HCT116 (cell line): ENCODE results near the gene SLC8A2. TPM values are rescaled to one million over a fixed set of nuclear protein-coding genes. Genes with fewer than 3 reads are reported as not detected.

ENCODE experiments used
- ATAC-seq: fragments of 200-7000 bp; cut with Tn5 transposase; 2 replicates; pipeline ENCODE4 v1.9.1; 2020; ENCODE audit warnings: mild to moderate bottlenecking, moderate library complexity
- BruUV-seq: library from RNA; stranded (reverse); fragments of 400-500 nt; replicated peaks from 2 replicates; lab custom pipeline; 2021; lab: Mats Ljungman, UMichigan
- CTCF ChIA-PET: fragments of 300-600 bp; sonication (Branson Sonifier 250); formaldehyde crosslinking; loops from one replicate; lab custom pipeline; 2021; ENCODE audit warnings: antibody characterized with exemption; lab: Charles Lee
- POLR2A ChIA-PET: fragments of 300-600, 350-600 bp; sonication (Branson Sonifier 250); formaldehyde crosslinking; loops from one replicate; lab custom pipeline; 2021; ENCODE audit warnings: antibody characterized with exemption; lab: Charles Lee
- RAD21 ChIA-PET, 2 experiments: fragments of 300-600 bp; sonication (Branson Sonifier 250); formaldehyde crosslinking; loops; one replicate each; lab custom pipeline; 2023; ENCODE audit warnings: low total read pairs in 2 of 2; ENCODE audit not compliant: uncharacterized antibody in 2 of 2, unreplicated experiment in 2 of 2, low non-redundant PET in 1 of 2; lab: Charles Lee
- DNase-seq: peaks from one replicate; pipeline ENCODE4 v3.0.0-alpha.2; 2010; ENCODE audit warnings: low read depth, low spot score
- H2AFZ ChIP-seq: fragments of 200-600 bp; shearing (Covaris generic), sonication (generic); 2 replicates; pipeline ENCODE4 v1.6.1; 2017; ENCODE audit warnings: low read depth, mixed run types, mixed read lengths, antibody characterized with exemption, low read length; ENCODE audit not compliant: poor library complexity, severe bottlenecking
- H3K27ac ChIP-seq: 2 replicates; pipeline ENCODE4 v1.5.1; 2012; ENCODE audit warnings: low read depth, low read length
- H3K27me3 ChIP-seq: fragments of 200-600 bp; sonication (generic); 2 replicates; pipeline ENCODE4 v1.6.1; 2016; ENCODE audit warnings: mixed run types, low read length, mixed read lengths; ENCODE audit not compliant: insufficient read depth
- H3K36me3 ChIP-seq, 2 experiments: fragments of 200-500 bp in 1 of 2; fragments of 200-600 bp in 1 of 2; sonication (Bioruptor generic) in 1 of 2; sonication (generic) in 1 of 2; 2 replicates each; pipeline versions ENCODE4 v1.5.1 to v1.6.1; 2014 to 2016; ENCODE audit warnings: low read length in 2 of 2, inconsistent platforms in 1 of 2, mixed read lengths in 1 of 2, mixed run types in 1 of 2; ENCODE audit not compliant: insufficient read depth in 2 of 2, control insufficient read depth in 1 of 2
- H3K4me1 ChIP-seq, 2 experiments: fragments of 200-600 bp in 1 of 2; sonication (generic) in 1 of 2; 2 replicates each; pipeline versions ENCODE4 v1.5.1 to v1.6.1; 2012 to 2017; ENCODE audit warnings: low read length in 2 of 2, inconsistent platforms in 1 of 2, mild to moderate bottlenecking in 1 of 2, mixed read lengths in 1 of 2, mixed run types in 1 of 2, moderate library complexity in 1 of 2; ENCODE audit not compliant: insufficient read depth in 2 of 2, control insufficient read depth in 1 of 2
- H3K4me2 ChIP-seq: fragments of 200-600 bp; sonication (generic); 2 replicates; pipeline ENCODE4 v1.6.1; 2017; ENCODE audit warnings: mixed run types, low read length, mixed read lengths
- H3K4me3 ChIP-seq, 2 experiments: fragments of 200-600 bp in 1 of 2; sonication (generic) in 1 of 2; replicated peaks in 1 of 2; 2 replicates each; pipeline ENCODE4 v1.5.1; 2011 to 2016; ENCODE audit warnings: low read length in 2 of 2, control low read depth in 1 of 2, low read depth in 1 of 2, mild to moderate bottlenecking in 1 of 2, mixed read lengths in 1 of 2, mixed run types in 1 of 2
- H3K79me2 ChIP-seq: fragments of 200-600 bp; sonication (generic); 2 replicates; pipeline ENCODE4 v1.6.1; 2017; ENCODE audit warnings: mild to moderate bottlenecking, mixed run types, low read length, moderate library complexity, mixed read lengths; ENCODE audit not compliant: insufficient read depth
- H3K9ac ChIP-seq: fragments of 200-600 bp; sonication (generic); 2 replicates; pipeline ENCODE4 v1.6.1; 2016; ENCODE audit warnings: low read length, mixed read lengths
- H3K9me2 ChIP-seq: fragments of 200-600 bp; sonication (generic), shearing (Covaris generic); 2 replicates; pipeline ENCODE4 v1.6.1; 2017; ENCODE audit warnings: mixed run types, mild to moderate bottlenecking, moderate library complexity; ENCODE audit not compliant: insufficient read depth
- H3K9me3 ChIP-seq, 2 experiments: fragments of 200-500 bp in 1 of 2; fragments of 200-600 bp in 1 of 2; sonication (Bioruptor generic) in 1 of 2; sonication (generic) in 1 of 2; 2 replicates each; pipeline ENCODE4 v1.6.1; 2014 to 2017; ENCODE audit warnings: low read length in 2 of 2, mixed read lengths in 2 of 2, inconsistent platforms in 1 of 2, low read depth in 1 of 2, mild to moderate bottlenecking in 1 of 2, mixed run types in 1 of 2, moderate library complexity in 1 of 2; ENCODE audit not compliant: control insufficient read depth in 1 of 2, insufficient read depth in 1 of 2
- H4K20me1 ChIP-seq: fragments of 200-600 bp; sonication (generic), shearing (Covaris generic); 2 replicates; pipeline ENCODE4 v1.6.1; 2017; ENCODE audit warnings: mixed run types, mild to moderate bottlenecking, moderate library complexity; ENCODE audit not compliant: insufficient read depth
- CEBPB ChIP-seq: IDR thresholded peaks from 2 replicates; pipeline ENCODE4 v1.6.1; 2012; ENCODE audit warnings: low read depth
- EGR1 ChIP-seq: IDR thresholded peaks from 2 replicates; pipeline ENCODE4 v1.6.1; 2012; ENCODE audit warnings: low read depth
- ELF1 ChIP-seq: IDR thresholded peaks from 2 replicates; pipeline ENCODE4 v1.6.1; 2012; ENCODE audit warnings: low read depth, borderline replicate concordance
- EZH2phosphoT487 ChIP-seq: fragments of 200-600 bp; IDR thresholded peaks from 2 replicates; pipeline ENCODE4 v1.6.1; 2018; ENCODE audit warnings: antibody characterized with exemption, borderline replicate concordance
- FOSL1 ChIP-seq: IDR thresholded peaks from 2 replicates; pipeline ENCODE4 v1.6.1; 2012; ENCODE audit warnings: low read depth
- POLR2A ChIP-seq: IDR thresholded peaks from 2 replicates; pipeline ENCODE4 v1.7.0; 2011; ENCODE audit warnings: borderline replicate concordance; ENCODE audit not compliant: insufficient read depth, insufficient read length; ENCODE audit errors: extremely low read depth
- SP1 ChIP-seq: IDR thresholded peaks from 2 replicates; pipeline ENCODE4 v1.6.1; 2012; ENCODE audit warnings: low read depth
- TCF7L2 ChIP-seq: IDR thresholded peaks from 2 replicates; pipeline ENCODE4 v1.7.0; 2011; ENCODE audit warnings: borderline replicate concordance, inconsistent platforms; ENCODE audit not compliant: insufficient read depth, insufficient read length; ENCODE audit errors: extremely low read depth
- ZNF274 ChIP-seq: fragments of 200-500 bp; sonication (Bioruptor generic); IDR thresholded peaks from 2 replicates; pipeline ENCODE4 v1.6.1; 2014; ENCODE audit warnings: mild to moderate bottlenecking, low read depth, low read length, inconsistent platforms
- intact Hi-C: fragments of 100-400 bp; cut with micrococcal nuclease; formaldehyde crosslinking; loops from 2 replicates; pipeline ENCODE4 v1.10.0; 2022
- total RNA-seq: library from RNA; stranded (reverse); gene quantifications from one replicate; pipeline ENCODE4 v1.2.1, GENCODE V29; 2021; ENCODE audit not compliant: unreplicated experiment
- TF ChIP-seq, protein P1 (sequence below): IDR thresholded peaks from 2 replicates; pipeline ENCODE4 v1.6.1; 2012
- TF ChIP-seq, protein P2 (sequence below): IDR thresholded peaks from 2 replicates; pipeline ENCODE4 v1.6.1; 2012; ENCODE audit warnings: low read depth
- TF ChIP-seq, protein P3 (sequence below): IDR thresholded peaks from 2 replicates; pipeline ENCODE4 v1.6.1; 2012
- TF ChIP-seq, protein P4 (sequence below): IDR thresholded peaks from 2 replicates; pipeline ENCODE4 v1.6.1; 2011; ENCODE audit warnings: mild to moderate bottlenecking, low read length, moderate library complexity; ENCODE audit not compliant: insufficient replicate concordance; ENCODE audit errors: extremely low read depth

Gene SLC8A2
- total RNA-seq, 1 experiment from 2014 or later, result 0.98 TPM

DNA sequence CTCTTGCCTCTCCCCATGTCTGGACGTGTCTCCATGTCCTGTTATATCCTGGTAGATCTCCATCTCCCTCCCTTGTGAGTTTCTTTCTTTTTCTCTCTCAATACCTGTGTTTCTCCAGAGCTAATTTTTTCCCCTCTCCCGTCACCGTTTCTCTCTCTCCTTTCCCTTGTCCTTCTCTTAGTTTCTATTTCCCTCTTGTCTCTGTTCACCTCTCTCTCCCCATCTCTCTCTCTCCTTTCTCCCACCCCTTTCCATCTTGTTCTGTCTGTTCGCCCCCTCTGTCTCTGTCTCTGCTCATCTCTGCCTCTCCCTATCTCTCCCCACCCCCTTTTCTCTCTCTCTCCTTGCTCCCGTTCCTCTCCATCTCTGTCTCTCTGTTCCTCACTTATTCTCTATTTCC lies 13.0 kb downstream of the SLC8A2 start:
- Histone ChIP-seq H3K9me3 (peaks cover 6 to 7% of the 10 kb centered on the region in 2 experiments; a peak in 2 of 4 replicates), H3K9ac (no peak overlapping the region), H3K9me2 (no peaks in the 10 kb centered on the region), H3K4me3 (no peak overlapping the region), H3K4me1 (no peaks in the 10 kb centered on the region), H3K27me3 (peaks cover 17% of the 10 kb centered on the region), H4K20me1 (no peaks in the 10 kb centered on the region), H3K79me2 (no peaks in the 10 kb centered on the region), H3K36me3 (no peaks in the 10 kb centered on the region), H3K27ac (no peak overlapping the region), H2AFZ (no peak overlapping the region), H3K4me2 (no peak overlapping the region)
- ChIA-PET CTCF (no interaction called here), POLR2A (no interaction called here), RAD21 (no interaction called here)
- intact Hi-C loops, result no loop called here
- no peak for TF ChIP-seq ZNF274
- TF ChIP-seq, protein P1, sequence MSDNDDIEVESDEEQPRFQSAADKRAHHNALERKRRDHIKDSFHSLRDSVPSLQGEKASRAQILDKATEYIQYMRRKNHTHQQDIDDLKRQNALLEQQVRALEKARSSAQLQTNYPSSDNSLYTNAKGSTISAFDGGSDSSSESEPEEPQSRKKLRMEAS, result no peak
- TF ChIP-seq, protein P2, sequence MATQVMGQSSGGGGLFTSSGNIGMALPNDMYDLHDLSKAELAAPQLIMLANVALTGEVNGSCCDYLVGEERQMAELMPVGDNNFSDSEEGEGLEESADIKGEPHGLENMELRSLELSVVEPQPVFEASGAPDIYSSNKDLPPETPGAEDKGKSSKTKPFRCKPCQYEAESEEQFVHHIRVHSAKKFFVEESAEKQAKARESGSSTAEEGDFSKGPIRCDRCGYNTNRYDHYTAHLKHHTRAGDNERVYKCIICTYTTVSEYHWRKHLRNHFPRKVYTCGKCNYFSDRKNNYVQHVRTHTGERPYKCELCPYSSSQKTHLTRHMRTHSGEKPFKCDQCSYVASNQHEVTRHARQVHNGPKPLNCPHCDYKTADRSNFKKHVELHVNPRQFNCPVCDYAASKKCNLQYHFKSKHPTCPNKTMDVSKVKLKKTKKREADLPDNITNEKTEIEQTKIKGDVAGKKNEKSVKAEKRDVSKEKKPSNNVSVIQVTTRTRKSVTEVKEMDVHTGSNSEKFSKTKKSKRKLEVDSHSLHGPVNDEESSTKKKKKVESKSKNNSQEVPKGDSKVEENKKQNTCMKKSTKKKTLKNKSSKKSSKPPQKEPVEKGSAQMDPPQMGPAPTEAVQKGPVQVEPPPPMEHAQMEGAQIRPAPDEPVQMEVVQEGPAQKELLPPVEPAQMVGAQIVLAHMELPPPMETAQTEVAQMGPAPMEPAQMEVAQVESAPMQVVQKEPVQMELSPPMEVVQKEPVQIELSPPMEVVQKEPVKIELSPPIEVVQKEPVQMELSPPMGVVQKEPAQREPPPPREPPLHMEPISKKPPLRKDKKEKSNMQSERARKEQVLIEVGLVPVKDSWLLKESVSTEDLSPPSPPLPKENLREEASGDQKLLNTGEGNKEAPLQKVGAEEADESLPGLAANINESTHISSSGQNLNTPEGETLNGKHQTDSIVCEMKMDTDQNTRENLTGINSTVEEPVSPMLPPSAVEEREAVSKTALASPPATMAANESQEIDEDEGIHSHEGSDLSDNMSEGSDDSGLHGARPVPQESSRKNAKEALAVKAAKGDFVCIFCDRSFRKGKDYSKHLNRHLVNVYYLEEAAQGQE, result no peak
- TF ChIP-seq EGR1, result no peak
- TF ChIP-seq CEBPB, result no peak
- no peak for TF ChIP-seq EZH2phosphoT487
- no peak for TF ChIP-seq ELF1
- TF ChIP-seq, protein P3, sequence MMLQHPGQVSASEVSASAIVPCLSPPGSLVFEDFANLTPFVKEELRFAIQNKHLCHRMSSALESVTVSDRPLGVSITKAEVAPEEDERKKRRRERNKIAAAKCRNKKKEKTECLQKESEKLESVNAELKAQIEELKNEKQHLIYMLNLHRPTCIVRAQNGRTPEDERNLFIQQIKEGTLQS, result no peak
- no peak for TF ChIP-seq FOSL1
- TF ChIP-seq SP1, result no peak
- no peak for TF ChIP-seq TCF7L2
- no peak for TF ChIP-seq POLR2A
- TF ChIP-seq, protein P4, sequence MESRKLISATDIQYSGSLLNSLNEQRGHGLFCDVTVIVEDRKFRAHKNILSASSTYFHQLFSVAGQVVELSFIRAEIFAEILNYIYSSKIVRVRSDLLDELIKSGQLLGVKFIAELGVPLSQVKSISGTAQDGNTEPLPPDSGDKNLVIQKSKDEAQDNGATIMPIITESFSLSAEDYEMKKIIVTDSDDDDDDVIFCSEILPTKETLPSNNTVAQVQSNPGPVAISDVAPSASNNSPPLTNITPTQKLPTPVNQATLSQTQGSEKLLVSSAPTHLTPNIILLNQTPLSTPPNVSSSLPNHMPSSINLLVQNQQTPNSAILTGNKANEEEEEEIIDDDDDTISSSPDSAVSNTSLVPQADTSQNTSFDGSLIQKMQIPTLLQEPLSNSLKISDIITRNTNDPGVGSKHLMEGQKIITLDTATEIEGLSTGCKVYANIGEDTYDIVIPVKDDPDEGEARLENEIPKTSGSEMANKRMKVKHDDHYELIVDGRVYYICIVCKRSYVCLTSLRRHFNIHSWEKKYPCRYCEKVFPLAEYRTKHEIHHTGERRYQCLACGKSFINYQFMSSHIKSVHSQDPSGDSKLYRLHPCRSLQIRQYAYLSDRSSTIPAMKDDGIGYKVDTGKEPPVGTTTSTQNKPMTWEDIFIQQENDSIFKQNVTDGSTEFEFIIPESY, result no peak
- no TSS peak for BruUV-seq
- ATAC-seq (no peak), DNase-seq (no peak)
